LoVo (cell line): ENCODE results near the gene FDX2.
A peak's percentile ranks its signal among the peaks of the same experiment; 100 is the strongest.

Experiments used
- DNase-seq: peaks from one replicate; pipeline ENCODE4 v3.0.0-alpha.2; 2016; ENCODE audit warnings: low spot score

The FDX2 gene

GRCh38 chr19:10332965-10333757 is 17.3 kb upstream of the FDX2 start, which contains the start of gene RAVER1:
RAVER1 (minus strand) TSS chr19:10333529; CDS start chr19:10333507, 22 bp downstream.
- peak; percentile 97 for DNase-seq

GRCh38 chr19:10332158-10332964 is 16.5 kb upstream of the FDX2 start:
- DNase-seq, result peak; percentile 2

- DNase-seq, result no peak
Measured at GRCh38 chr19:10329555-10329954, 13.7 kb upstream of the FDX2 start.

- no peak for DNase-seq
Measured at GRCh38 chr19:10328558-10329429, 13.0 kb upstream of the FDX2 start.

- DNase-seq, result no peak
Measured at GRCh38 chr19:10327793-10328192, 12.0 kb upstream of the FDX2 start.

- no peak for DNase-seq
Measured at GRCh38 chr19:10325732-10326131, 9.9 kb upstream of the FDX2 start.

- no peak for DNase-seq
Measured at GRCh38 chr19:10321874-10322835, 6.3 kb upstream of the FDX2 start.

GRCh38 chr19:10321417-10321797 is 5.6 kb upstream of the FDX2 start:
- DNase-seq, result no peak

GRCh38 chr19:10320602-10321416 is 5.0 kb upstream of the FDX2 start:
- DNase-seq, result no peak

- no peak for DNase-seq
Measured at GRCh38 chr19:10318807-10319682, 3.2 kb upstream of the FDX2 start.

- DNase-seq, result no peak
Measured at GRCh38 chr19:10317857-10318462, 2.1 kb upstream of the FDX2 start.

- no peak for DNase-seq
Measured at GRCh38 chr19:10317045-10317856, 1.4 kb upstream of the FDX2 start.

- no peak for DNase-seq
Measured at GRCh38 chr19:10316229-10317044, 622 bp upstream of the FDX2 start.

- no peak for DNase-seq
Measured at GRCh38 chr19:10309423-10309822, 6.4 kb downstream of the FDX2 start, which contains the start of gene ZGLP1. ZGLP1 (minus strand) TSS chr19:10309815.

- DNase-seq, result no peak
Measured at GRCh38 chr19:10306327-10306726, 9.5 kb downstream of the FDX2 start.

GRCh38 chr19:10305139-10305806 is 10.5 kb downstream of the FDX2 start:
- no peak for DNase-seq
